ENCODE data around the gene PIAS1. TPM values are rescaled to one million over a fixed set of nuclear protein-coding genes. Genes with fewer than 3 reads are reported as not detected.

PIAS1 gene
- total RNA-seq, 1 donor from 2014 or later: 40.6 TPM

DNA sequence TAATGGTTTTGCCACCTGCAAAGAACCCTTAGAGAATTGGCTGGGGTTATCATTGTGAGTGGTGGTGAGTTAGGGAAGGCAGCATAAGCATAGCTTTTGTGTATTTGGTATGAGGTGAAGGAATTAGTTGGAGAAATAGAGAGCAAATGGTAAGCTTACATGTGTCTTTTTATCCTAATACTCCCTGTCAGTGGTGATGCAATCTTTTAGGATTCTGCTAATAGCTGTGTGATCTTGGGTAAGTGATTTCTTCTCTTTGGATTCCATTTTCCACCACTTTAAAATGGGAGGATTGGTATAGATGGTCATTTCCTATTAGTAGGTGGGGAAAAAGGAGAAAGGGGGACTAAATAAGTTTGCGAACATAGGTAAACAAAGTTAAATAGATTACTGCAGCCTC is 30.9 kb downstream of the PIAS1 start:
- H3K4me1 Mint-ChIP-seq (ENCODE audit: unreplicated experiment): peaks cover 23% of the 10 kb centered on the region
- TF ChIP-seq, protein P1, sequence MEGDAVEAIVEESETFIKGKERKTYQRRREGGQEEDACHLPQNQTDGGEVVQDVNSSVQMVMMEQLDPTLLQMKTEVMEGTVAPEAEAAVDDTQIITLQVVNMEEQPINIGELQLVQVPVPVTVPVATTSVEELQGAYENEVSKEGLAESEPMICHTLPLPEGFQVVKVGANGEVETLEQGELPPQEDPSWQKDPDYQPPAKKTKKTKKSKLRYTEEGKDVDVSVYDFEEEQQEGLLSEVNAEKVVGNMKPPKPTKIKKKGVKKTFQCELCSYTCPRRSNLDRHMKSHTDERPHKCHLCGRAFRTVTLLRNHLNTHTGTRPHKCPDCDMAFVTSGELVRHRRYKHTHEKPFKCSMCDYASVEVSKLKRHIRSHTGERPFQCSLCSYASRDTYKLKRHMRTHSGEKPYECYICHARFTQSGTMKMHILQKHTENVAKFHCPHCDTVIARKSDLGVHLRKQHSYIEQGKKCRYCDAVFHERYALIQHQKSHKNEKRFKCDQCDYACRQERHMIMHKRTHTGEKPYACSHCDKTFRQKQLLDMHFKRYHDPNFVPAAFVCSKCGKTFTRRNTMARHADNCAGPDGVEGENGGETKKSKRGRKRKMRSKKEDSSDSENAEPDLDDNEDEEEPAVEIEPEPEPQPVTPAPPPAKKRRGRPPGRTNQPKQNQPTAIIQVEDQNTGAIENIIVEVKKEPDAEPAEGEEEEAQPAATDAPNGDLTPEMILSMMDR (IDR thresholded peaks at IDR 0.05): no peak
- no peak overlapping the region for H3K4me3 Mint-ChIP-seq (ENCODE audit: unreplicated experiment)
- no peak for DNase-seq (ENCODE audit: extremely low spot score, unreplicated experiment)
- peaks cover 4% of the 10 kb centered on the region for H3K36me3 Mint-ChIP-seq (ENCODE audit: unreplicated experiment)
- no peaks in the 10 kb centered on the region for H3K9me3 Mint-ChIP-seq (ENCODE audit: unreplicated experiment)
- no peaks in the 10 kb centered on the region for H3K27me3 Mint-ChIP-seq (ENCODE audit: unreplicated experiment)
- no peak overlapping the region for H3K27ac Mint-ChIP-seq (ENCODE audit: unreplicated experiment)

DNA sequence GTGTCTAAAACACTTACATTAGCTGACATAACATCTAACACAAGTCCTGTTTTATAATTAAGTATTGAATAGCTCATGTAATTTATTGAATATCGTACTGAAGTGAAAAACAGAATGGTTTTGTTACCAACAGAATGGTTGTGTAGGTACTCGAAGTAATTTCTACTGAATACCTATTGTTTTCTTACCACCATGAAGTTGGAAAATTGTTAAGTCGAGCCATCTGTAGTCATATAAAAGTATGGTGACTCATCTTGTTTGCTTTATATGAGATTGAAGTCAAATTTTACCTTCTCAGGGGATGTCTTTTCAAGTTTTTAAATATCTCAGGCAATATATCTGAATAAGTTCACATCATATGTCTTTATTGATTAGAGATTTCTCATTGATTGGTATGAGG is 37.6 kb downstream of the PIAS1 start:
- H3K4me1 Mint-ChIP-seq (ENCODE audit: unreplicated experiment): peaks cover 8% of the 10 kb centered on the region
- no peak overlapping the region for H3K4me3 Mint-ChIP-seq (ENCODE audit: unreplicated experiment)
- H3K36me3 Mint-ChIP-seq (ENCODE audit: unreplicated experiment): peaks cover 19% of the 10 kb centered on the region
- H3K27ac Mint-ChIP-seq (ENCODE audit: unreplicated experiment): no peak overlapping the region
- TF ChIP-seq, protein P1 (IDR thresholded peaks at IDR 0.05): no peak
- DNase-seq (ENCODE audit: extremely low spot score, unreplicated experiment): no peak
- H3K27me3 Mint-ChIP-seq (ENCODE audit: unreplicated experiment): no peaks in the 10 kb centered on the region
- H3K9me3 Mint-ChIP-seq (ENCODE audit: unreplicated experiment): peaks cover 3% of the 10 kb centered on the region

DNA sequence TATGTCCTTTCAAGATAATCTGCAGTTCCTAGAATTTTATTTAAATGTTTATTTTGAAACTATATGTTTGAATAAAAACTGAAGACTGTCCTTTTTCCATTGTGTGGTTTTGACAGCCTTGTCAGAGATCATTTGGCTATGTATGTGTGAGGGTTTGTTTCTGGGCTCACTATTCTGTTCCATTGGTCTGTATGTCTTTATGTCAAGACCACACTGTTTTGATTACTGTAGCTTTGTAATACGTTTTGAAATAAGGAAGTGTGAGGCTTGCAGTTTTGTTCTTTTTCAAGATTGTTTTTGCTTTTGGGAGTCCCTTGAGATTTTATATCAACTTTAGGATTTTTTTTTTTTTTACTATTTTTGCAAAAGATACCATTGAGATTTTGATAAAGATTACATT is 42.0 kb downstream of the PIAS1 start:
- Mint-ChIP-seq H3K4me3 (ENCODE audit: unreplicated experiment) (no peak overlapping the region), H3K4me1 (ENCODE audit: unreplicated experiment) (peaks cover 8% of the 10 kb centered on the region), H3K9me3 (ENCODE audit: unreplicated experiment) (peaks cover 10% of the 10 kb centered on the region), H3K27ac (ENCODE audit: unreplicated experiment) (no peak overlapping the region), H3K27me3 (ENCODE audit: unreplicated experiment) (no peaks in the 10 kb centered on the region), H3K36me3 (ENCODE audit: unreplicated experiment) (peaks cover 30% of the 10 kb centered on the region)
- no peak for DNase-seq (ENCODE audit: extremely low spot score, unreplicated experiment)
- TF ChIP-seq, protein P1 (IDR thresholded peaks at IDR 0.05): no peak

DNA sequence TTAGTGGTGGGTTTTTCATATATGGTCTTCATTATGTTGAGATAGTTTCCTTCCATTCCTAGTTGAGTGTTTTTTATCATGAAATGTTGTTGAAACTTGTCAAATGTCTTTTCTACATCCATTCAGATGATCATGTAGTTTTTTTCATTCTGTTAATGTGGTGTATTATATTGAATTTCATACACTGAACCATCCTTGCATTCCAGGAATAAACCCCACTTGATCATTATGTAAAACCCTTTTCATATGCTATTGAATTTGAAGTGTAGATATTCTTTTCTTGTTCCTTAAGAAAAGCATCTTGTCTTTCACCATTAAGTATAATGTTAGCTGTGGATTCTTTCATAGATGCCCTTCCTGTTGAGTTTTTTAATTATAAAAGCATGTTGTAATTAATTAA is 42.9 kb downstream of the PIAS1 start:
- H3K36me3 Mint-ChIP-seq (ENCODE audit: unreplicated experiment): peaks cover 34% of the 10 kb centered on the region
- peaks cover 10% of the 10 kb centered on the region for H3K9me3 Mint-ChIP-seq (ENCODE audit: unreplicated experiment)

DNA sequence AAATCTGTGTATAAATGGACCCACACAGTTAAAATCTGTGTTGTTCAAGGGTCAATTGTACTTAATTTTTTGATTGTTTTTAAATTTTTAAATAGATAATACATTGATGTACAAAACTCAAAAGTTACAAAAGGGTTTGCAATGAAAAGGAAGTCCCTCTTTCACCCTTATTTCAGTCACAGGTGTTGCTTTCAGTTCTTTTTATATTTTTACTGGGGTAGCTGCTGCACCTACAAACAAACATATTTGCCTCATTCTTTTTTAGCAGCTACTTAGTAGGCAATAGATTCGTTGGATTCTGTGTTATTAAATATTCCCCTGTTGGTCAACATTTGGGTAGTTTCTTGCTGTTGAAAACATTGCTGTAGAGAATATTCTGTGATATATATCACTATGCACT is 44.4 kb downstream of the PIAS1 start:
- peaks cover 9% of the 10 kb centered on the region for H3K4me1 Mint-ChIP-seq (ENCODE audit: unreplicated experiment)
- no peak for DNase-seq (ENCODE audit: extremely low spot score, unreplicated experiment)
- no peak overlapping the region for H3K27ac Mint-ChIP-seq (ENCODE audit: unreplicated experiment)
- H3K9me3 Mint-ChIP-seq (ENCODE audit: unreplicated experiment): peaks cover 10% of the 10 kb centered on the region
- TF ChIP-seq, protein P1 (IDR thresholded peaks at IDR 0.05): no peak
- H3K36me3 Mint-ChIP-seq (ENCODE audit: unreplicated experiment): peaks cover 39% of the 10 kb centered on the region
- no peak overlapping the region for H3K4me3 Mint-ChIP-seq (ENCODE audit: unreplicated experiment)
- H3K27me3 Mint-ChIP-seq (ENCODE audit: unreplicated experiment): no peaks in the 10 kb centered on the region

More for the DNA sequence above, 42.9 kb downstream of the PIAS1 start:
- no peak overlapping the region for H3K4me3 Mint-ChIP-seq (ENCODE audit: unreplicated experiment)
- peaks cover 10% of the 10 kb centered on the region for H3K4me1 Mint-ChIP-seq (ENCODE audit: unreplicated experiment)
- DNase-seq (ENCODE audit: extremely low spot score, unreplicated experiment): no peak
- no peaks in the 10 kb centered on the region for H3K27me3 Mint-ChIP-seq (ENCODE audit: unreplicated experiment)
- TF ChIP-seq, protein P1 (IDR thresholded peaks at IDR 0.05): no peak
- H3K27ac Mint-ChIP-seq (ENCODE audit: unreplicated experiment): no peak overlapping the region
